Fibroblast of lung (primary cell): ENCODE data around the gene C10orf67. TPM values are rescaled to one million over a fixed set of nuclear protein-coding genes. Genes with fewer than 3 reads are reported as not detected.

Experiments used
- DNase-seq, 2 donors: peaks; one replicate each; pipeline versions ENCODE4 v3.0.0 to v3.0.0-alpha.2; 2010; ENCODE audit warnings: low read depth in 2 of 2
- H2AFZ ChIP-seq: 2 replicates; pipeline ENCODE4 v1.5.1; 2012; ENCODE audit warnings: low read length, control low read depth, inconsistent platforms
- H3K27ac ChIP-seq: 2 replicates; pipeline ENCODE4 v1.5.1; 2011; ENCODE audit warnings: low read length, control low read depth; ENCODE audit not compliant: insufficient read depth
- H3K27me3 ChIP-seq: 2 replicates; pipeline ENCODE4 v1.5.1; 2011; ENCODE audit warnings: mild to moderate bottlenecking, low read length; ENCODE audit not compliant: control insufficient read depth, insufficient read depth
- H3K36me3 ChIP-seq: 2 replicates; pipeline ENCODE4 v1.5.1; 2011; ENCODE audit warnings: low read length; ENCODE audit not compliant: control insufficient read depth, insufficient read depth
- H3K4me1 ChIP-seq: 2 replicates; pipeline ENCODE4 v1.5.1; 2011; ENCODE audit warnings: low read length; ENCODE audit not compliant: control insufficient read depth, insufficient read depth; ENCODE audit errors: extremely low read depth
- H3K4me2 ChIP-seq: 2 replicates; pipeline ENCODE4 v1.5.1; 2011; ENCODE audit warnings: low read length, control low read depth; ENCODE audit not compliant: insufficient read depth; ENCODE audit errors: extremely low read depth
- H3K4me3 ChIP-seq, 4 experiments: fragments of 200-600 bp in 1 of 4; sonication (generic) in 1 of 4; replicated peaks in 1 of 4; 2 replicates each; pipeline ENCODE4 v1.5.1; 2011 to 2016; ENCODE audit warnings: low read length in 4 of 4, low read depth in 3 of 4, mild to moderate bottlenecking in 3 of 4, control low read depth in 2 of 4, inconsistent platforms in 1 of 4, mixed read lengths in 1 of 4; ENCODE audit not compliant: insufficient read depth in 1 of 4; ENCODE audit errors: control extremely low read depth in 1 of 4
- H3K79me2 ChIP-seq: 2 replicates; pipeline ENCODE4 v1.5.1; 2012; ENCODE audit warnings: mild to moderate bottlenecking, low read length, inconsistent platforms; ENCODE audit not compliant: control insufficient read depth, insufficient read depth
- H3K9ac ChIP-seq: 2 replicates; pipeline ENCODE4 v1.5.1; 2011; ENCODE audit warnings: mild to moderate bottlenecking, low read length, control low read depth; ENCODE audit not compliant: insufficient read depth
- H3K9me3 ChIP-seq: 2 replicates; pipeline ENCODE4 v1.5.1; 2012; ENCODE audit warnings: low read depth, low read length; ENCODE audit not compliant: control insufficient read depth, insufficient read depth
- H4K20me1 ChIP-seq: 2 replicates; pipeline ENCODE4 v1.5.1; 2011; ENCODE audit warnings: low read length; ENCODE audit not compliant: control insufficient read depth, insufficient read depth; ENCODE audit errors: extremely low read depth
- CTCF ChIP-seq, 2 donors: IDR thresholded peaks in 1 of 2; conservative IDR thresholded peaks in 1 of 2; 1 replicate in 1 of 2; 2 replicates in 1 of 2; pipeline ENCODE4 v1.5.1; 2011 to 2012; ENCODE audit warnings: low read length in 2 of 2, control low read depth in 1 of 2, inconsistent platforms in 1 of 2, low read depth in 1 of 2, mild to moderate bottlenecking in 1 of 2
- EZH2 ChIP-seq: IDR thresholded peaks from 2 replicates; pipeline ENCODE4 v1.5.1; 2012; ENCODE audit warnings: low read length, control low read depth, mild to moderate bottlenecking; ENCODE audit errors: missing control alignments
- polyA plus RNA-seq, 2 donors: library from polyadenylated mRNA; depleted of rRNA in 1 of 2; stranded (reverse) in 1 of 2; unstranded in 1 of 2; fragments of >200 nt; gene quantifications; 2 replicates each; pipeline ENCODE4 v1.2.1, GENCODE V29; 2011 to 2012; ENCODE audit warnings: missing spikeins in 1 of 2
- total RNA-seq: library from RNA; depleted of rRNA; stranded (reverse); fragments of >200 nt; gene quantifications from 2 replicates; pipeline ENCODE4 v1.2.1, GENCODE V29; 2014

Gene C10orf67
- total and polyA plus RNA-seq, 2 donors (not counting 1 experiment from before 2014, with no cell fraction given), result under 0.01 to 0.16 TPM

- H2AFZ ChIP-seq, result no peak overlapping the region
- no peak overlapping the region for H3K9ac ChIP-seq
- H3K27me3 ChIP-seq, result peaks cover 14% of the 10 kb centered on the region
- no peaks in the 10 kb centered on the region for H4K20me1 ChIP-seq
- H3K27ac ChIP-seq, result no peak overlapping the region
- no peaks in the 10 kb centered on the region for H3K4me1 ChIP-seq
- H3K79me2 ChIP-seq, result no peaks in the 10 kb centered on the region
- TF ChIP-seq CTCF (conservative IDR thresholded peaks at IDR 0.05 in 1 of 2, IDR thresholded peaks at IDR 0.05 in 1 of 2; ENCODE audit: low read depth in 1 of 2, low read length in 2 of 2) (no peak), EZH2 (no peak)
- H3K36me3 ChIP-seq, result no peaks in the 10 kb centered on the region
- H3K4me3 ChIP-seq, result no peak overlapping the region
- no peak for DNase-seq
- H3K9me3 ChIP-seq, result no peaks in the 10 kb centered on the region
- H3K4me2 ChIP-seq, result no peak overlapping the region
Measured at GRCh38 chr10:23202779-23203178, 141.8 kb downstream of the C10orf67 start.

DNA sequence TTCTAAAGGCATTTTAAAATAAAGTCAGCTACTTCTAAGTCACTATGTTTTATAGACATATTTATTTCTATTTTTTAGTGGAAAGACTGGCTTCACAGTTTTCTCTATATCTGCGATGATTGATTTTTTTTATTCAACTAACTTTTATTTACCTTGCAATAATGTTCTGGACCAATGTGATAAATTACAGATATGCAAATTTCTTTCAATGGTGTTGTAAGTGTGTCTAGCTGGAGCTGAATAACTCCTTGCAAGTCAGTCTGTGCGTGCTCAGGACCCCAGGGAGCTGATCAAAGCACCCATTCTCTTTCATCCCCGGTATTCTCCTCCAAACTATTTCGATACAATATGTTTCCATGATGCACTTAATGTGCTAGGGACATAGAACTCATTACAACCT is 142.8 kb downstream of the C10orf67 start:
- H3K4me2 ChIP-seq, result no peak overlapping the region
- H3K4me1 ChIP-seq, result no peaks in the 10 kb centered on the region
- H2AFZ ChIP-seq, result no peak overlapping the region
- H4K20me1 ChIP-seq, result no peaks in the 10 kb centered on the region
- H3K4me3 ChIP-seq, result no peak overlapping the region
- H3K27ac ChIP-seq, result no peak overlapping the region
- no peaks in the 10 kb centered on the region for H3K9me3 ChIP-seq
- H3K36me3 ChIP-seq, result no peaks in the 10 kb centered on the region
- TF ChIP-seq EZH2, result no peak
- TF ChIP-seq CTCF (conservative IDR thresholded peaks at IDR 0.05 in 1 of 2, IDR thresholded peaks at IDR 0.05 in 1 of 2; ENCODE audit: low read depth in 1 of 2, low read length in 2 of 2), result no peak
- no peak for DNase-seq
- H3K9ac ChIP-seq, result no peak overlapping the region
- peaks cover 14% of the 10 kb centered on the region for H3K27me3 ChIP-seq
- H3K79me2 ChIP-seq, result no peaks in the 10 kb centered on the region

DNA sequence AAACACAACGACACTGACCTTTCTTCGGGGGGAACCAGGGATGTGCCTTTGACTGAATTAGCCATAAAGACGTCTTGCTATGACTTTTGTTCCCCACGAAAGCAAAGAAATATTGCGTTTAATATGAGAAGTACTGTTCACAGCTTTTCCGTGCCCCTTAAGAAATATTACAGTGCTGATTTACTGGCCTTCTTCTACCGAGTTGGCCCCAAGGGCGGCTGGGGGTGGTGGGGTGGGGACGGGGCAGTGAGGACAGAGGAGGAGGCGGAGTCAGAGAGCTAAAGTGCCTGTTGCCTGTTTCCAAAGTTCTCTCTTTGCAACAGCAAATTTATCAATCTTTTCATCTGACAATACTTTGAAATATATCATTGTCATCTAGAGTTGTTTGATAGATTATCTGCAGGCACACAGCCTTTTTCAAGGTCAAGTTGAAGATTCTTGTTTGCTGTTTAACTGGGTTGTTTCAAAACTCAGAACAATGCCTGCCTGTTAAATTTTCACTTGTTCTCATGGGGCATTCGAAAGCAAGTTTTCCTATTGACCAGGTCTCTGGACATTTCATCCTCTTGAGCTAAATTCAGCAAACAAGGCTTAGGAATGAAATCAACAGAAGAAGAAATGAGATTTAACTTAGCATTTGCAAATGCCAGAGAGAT is 143.5 kb downstream of the C10orf67 start:
- no peak overlapping the region for H3K27ac ChIP-seq
- DNase-seq, result no peak
- H2AFZ ChIP-seq, result no peak overlapping the region
- H3K4me1 ChIP-seq, result no peaks in the 10 kb centered on the region
- no peak overlapping the region for H3K9ac ChIP-seq
- no peaks in the 10 kb centered on the region for H3K9me3 ChIP-seq
- no peak overlapping the region for H3K4me3 ChIP-seq
- no peaks in the 10 kb centered on the region for H4K20me1 ChIP-seq
- TF ChIP-seq EZH2 (no peak), CTCF (conservative IDR thresholded peaks at IDR 0.05 in 1 of 2, IDR thresholded peaks at IDR 0.05 in 1 of 2; ENCODE audit: low read depth in 1 of 2, low read length in 2 of 2) (no peak)
- no peak overlapping the region for H3K4me2 ChIP-seq
- H3K36me3 ChIP-seq, result no peaks in the 10 kb centered on the region
- peaks cover 14% of the 10 kb centered on the region for H3K27me3 ChIP-seq
- no peaks in the 10 kb centered on the region for H3K79me2 ChIP-seq
